ENCODE measurements around the gene ECE2.

Gene ECE2

DNA sequence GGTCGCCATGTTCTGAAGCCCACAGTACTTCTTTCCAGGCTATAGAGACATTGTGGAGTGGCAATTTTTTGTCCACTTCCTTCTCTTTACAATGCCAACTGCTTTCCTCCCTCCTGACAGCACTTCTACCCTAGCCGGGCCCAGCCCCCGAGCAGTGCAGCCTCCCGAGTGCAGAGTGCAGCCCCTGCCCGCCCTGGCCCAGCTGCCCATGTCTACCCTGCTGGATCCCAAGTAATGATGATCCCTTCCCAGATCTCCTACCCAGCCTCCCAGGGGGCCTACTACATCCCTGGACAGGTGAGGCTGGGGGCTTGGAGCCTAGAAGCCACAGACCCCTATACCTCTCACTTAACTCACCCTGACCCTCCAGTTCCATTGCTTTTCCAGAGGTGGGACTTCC lies 41.4 kb downstream of the ECE2 start:
- H3K36me3 ChIP-seq (ENCODE audit: insufficient read depth, low read length), result peaks cover 59% of the 10 kb centered on the region
- no peaks in the 10 kb centered on the region for H3K27me3 ChIP-seq (ENCODE audit: insufficient read depth, low read length)
- H3K4me1 ChIP-seq (ENCODE audit: insufficient read depth, low read length), result peaks cover 8% of the 10 kb centered on the region; the same call in 1 of the 2 replicates
- no peaks in the 10 kb centered on the region for H3K9me3 ChIP-seq (ENCODE audit: insufficient read depth, low read depth, low read length)
- no peak overlapping the region for H3K27ac ChIP-seq (ENCODE audit: low read depth, low read length)
- 93% methylated on average over 5 of the region's 5 CpGs for WGBS
- peak overlapping the region; percentile 36; the same call in 1 of the 2 replicates for H3K9ac ChIP-seq (ENCODE audit: low read depth, low read length)
- peak overlapping the region; percentile 67; the same call in 1 of the 2 replicates for H3K4me3 ChIP-seq (ENCODE audit: low read length)

DNA sequence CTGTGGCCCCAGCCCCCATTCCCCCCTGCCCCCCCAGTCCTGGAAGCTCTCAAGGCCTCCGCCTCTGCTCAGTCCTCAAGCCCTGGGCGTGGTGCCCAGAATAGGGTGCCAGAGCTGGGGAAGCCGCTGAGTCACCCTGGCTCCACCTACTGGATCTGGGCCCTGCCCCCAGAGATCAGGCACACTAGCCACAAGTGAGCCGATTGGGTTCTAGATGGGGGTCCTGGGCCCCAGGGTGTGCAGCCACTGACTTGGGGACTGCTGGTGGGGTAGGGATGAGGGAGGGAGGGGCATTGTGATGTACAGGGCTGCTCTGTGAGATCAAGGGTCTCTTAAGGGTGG lies 44.3 kb downstream of the ECE2 start:
- Histone ChIP-seq H3K9me3 (ENCODE audit: insufficient read depth, low read depth, low read length) (no peaks in the 10 kb centered on the region), H3K4me1 (ENCODE audit: insufficient read depth, low read length) (peaks cover 8% of the 10 kb centered on the region; the same call in 1 of the 2 replicates), H3K9ac (ENCODE audit: low read depth, low read length) (no peak overlapping the region), H3K27ac (ENCODE audit: low read depth, low read length) (no peak overlapping the region), H3K36me3 (ENCODE audit: insufficient read depth, low read length) (peaks cover 87% of the 10 kb centered on the region), H3K4me3 (ENCODE audit: low read length) (no peak overlapping the region), H3K27me3 (ENCODE audit: insufficient read depth, low read length) (no peaks in the 10 kb centered on the region)
- 93% methylated on average over 4 of the region's 4 CpGs for whole genome bisulfite sequencing

DNA sequence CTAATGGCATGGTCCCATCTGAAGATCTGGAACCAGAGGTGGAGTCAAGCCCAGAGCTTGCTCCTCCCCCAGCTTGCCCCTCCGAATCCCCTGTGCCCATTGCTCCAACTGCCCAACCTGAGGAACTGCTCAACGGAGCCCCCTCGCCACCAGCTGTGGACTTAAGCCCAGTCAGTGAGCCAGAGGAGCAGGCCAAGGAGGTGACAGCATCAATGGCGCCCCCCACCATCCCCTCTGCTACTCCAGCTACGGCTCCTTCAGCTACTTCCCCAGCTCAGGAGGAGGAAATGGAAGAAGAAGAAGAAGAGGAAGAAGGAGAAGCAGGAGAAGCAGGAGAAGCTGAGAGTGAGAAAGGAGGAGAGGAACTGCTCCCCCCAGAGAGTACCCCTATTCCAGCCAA lies 45.8 kb downstream of the ECE2 start:
- Histone ChIP-seq H3K9ac (ENCODE audit: low read depth, low read length) (no peak overlapping the region), H3K4me1 (ENCODE audit: insufficient read depth, low read length) (peaks cover 3% of the 10 kb centered on the region; the same call in 1 of the 2 replicates), H3K27ac (ENCODE audit: low read depth, low read length) (no peak overlapping the region), H3K27me3 (ENCODE audit: insufficient read depth, low read length) (no peaks in the 10 kb centered on the region), H3K4me3 (ENCODE audit: low read length) (no peak overlapping the region), H3K9me3 (ENCODE audit: insufficient read depth, low read depth, low read length) (no peaks in the 10 kb centered on the region), H3K36me3 (ENCODE audit: insufficient read depth, low read length) (peaks cover 97% of the 10 kb centered on the region)
- 93% methylated on average over 3 of the region's 5 CpGs for WGBS

DNA sequence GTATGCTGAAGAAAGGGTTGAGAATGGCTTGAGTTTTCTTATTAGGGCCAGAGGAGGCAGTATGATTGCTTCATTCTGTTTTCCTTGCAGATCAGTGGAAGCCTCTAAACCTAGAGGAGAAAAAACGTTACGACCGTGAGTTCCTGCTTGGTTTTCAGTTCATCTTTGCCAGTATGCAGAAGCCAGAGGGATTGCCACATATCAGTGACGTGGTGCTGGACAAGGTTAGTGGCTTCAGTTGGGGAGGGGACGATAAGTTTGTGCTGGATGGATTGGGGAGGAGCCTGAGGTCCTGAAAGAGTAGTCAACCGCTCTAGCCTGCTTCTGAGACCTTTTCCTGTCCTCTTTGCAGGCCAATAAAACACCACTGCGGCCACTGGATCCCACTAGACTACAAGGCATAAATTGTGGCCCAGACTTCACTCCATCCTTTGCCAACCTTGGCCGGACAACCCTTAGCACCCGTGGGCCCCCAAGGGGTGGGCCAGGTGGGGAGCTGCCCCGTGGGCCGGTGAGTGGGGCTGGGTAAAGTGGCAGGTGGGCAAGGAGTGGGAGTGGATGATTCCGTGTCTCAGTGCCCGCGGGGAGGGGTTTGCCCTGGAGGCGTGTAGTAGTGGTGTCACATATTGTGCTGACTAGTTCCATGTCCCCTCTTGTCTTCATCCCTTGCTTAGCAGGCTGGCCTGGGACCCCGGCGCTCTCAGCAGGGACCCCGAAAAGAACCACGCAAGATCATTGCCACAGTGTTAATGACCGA lies 47.1 kb downstream of the ECE2 start:
- H3K36me3 ChIP-seq (ENCODE audit: insufficient read depth, low read length), result peaks cover 97% of the 10 kb centered on the region
- no peaks in the 10 kb centered on the region for H3K9me3 ChIP-seq (ENCODE audit: insufficient read depth, low read depth, low read length)
- no peaks in the 10 kb centered on the region for H3K4me1 ChIP-seq (ENCODE audit: insufficient read depth, low read length)
- no peaks in the 10 kb centered on the region for H3K27me3 ChIP-seq (ENCODE audit: insufficient read depth, low read length)
- 96% methylated on average over 20 of the region's 20 CpGs for WGBS
- H3K9ac ChIP-seq (ENCODE audit: low read depth, low read length), result no peak overlapping the region
- H3K4me3 ChIP-seq (ENCODE audit: low read length), result no peak overlapping the region
- no peak overlapping the region for H3K27ac ChIP-seq (ENCODE audit: low read depth, low read length)

DNA sequence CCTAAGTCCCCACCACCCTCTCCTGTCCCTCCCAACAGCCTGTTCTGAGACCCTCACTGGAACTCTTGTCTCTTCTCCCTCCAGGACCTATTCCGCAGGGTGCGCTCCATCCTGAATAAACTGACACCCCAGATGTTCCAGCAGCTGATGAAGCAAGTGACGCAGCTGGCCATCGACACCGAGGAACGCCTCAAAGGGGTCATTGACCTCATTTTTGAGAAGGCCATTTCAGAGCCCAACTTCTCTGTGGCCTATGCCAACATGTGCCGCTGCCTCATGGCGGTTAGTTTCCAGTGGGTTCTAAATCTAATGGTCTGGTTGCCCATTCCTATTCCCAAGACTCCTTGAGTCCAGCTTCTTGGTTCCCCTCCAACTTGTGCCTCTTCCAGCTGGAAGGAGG lies 47.9 kb downstream of the ECE2 start:
- WGBS, result 96% methylated on average over 8 of the region's 8 CpGs
- H3K9me3 ChIP-seq (ENCODE audit: insufficient read depth, low read depth, low read length), result no peaks in the 10 kb centered on the region
- H3K4me3 ChIP-seq (ENCODE audit: low read length), result no peak overlapping the region
- H3K9ac ChIP-seq (ENCODE audit: low read depth, low read length), result no peak overlapping the region
- no peaks in the 10 kb centered on the region for H3K27me3 ChIP-seq (ENCODE audit: insufficient read depth, low read length)
- H3K4me1 ChIP-seq (ENCODE audit: insufficient read depth, low read length), result no peaks in the 10 kb centered on the region
- no peak overlapping the region for H3K27ac ChIP-seq (ENCODE audit: low read depth, low read length)
- peaks cover 99% of the 10 kb centered on the region for H3K36me3 ChIP-seq (ENCODE audit: insufficient read depth, low read length)

DNA sequence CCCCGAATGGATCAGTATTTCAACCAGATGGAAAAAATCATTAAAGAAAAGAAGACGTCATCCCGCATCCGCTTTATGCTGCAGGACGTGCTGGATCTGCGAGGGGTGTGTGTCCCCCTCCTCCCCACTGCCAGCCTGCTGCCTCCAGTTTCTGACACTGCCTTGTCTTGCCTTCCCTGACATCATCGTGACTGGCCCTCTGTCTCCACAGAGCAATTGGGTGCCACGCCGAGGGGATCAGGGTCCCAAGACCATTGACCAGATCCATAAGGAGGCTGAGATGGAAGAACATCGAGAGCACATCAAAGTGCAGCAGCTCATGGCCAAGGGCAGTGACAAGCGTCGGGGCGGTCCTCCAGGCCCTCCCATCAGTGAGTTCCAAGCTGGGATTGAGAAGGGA lies 49.4 kb downstream of the ECE2 start:
- Histone ChIP-seq H3K4me1 (ENCODE audit: insufficient read depth, low read length) (no peaks in the 10 kb centered on the region), H3K27ac (ENCODE audit: low read depth, low read length) (no peak overlapping the region), H3K27me3 (ENCODE audit: insufficient read depth, low read length) (no peaks in the 10 kb centered on the region), H3K36me3 (ENCODE audit: insufficient read depth, low read length) (peaks cover 100% of the 10 kb centered on the region), H3K4me3 (ENCODE audit: low read length) (no peak overlapping the region), H3K9ac (ENCODE audit: low read depth, low read length) (no peak overlapping the region), H3K9me3 (ENCODE audit: insufficient read depth, low read depth, low read length) (no peaks in the 10 kb centered on the region)
- WGBS, result 94% methylated on average over 13 of the region's 13 CpGs

DNA sequence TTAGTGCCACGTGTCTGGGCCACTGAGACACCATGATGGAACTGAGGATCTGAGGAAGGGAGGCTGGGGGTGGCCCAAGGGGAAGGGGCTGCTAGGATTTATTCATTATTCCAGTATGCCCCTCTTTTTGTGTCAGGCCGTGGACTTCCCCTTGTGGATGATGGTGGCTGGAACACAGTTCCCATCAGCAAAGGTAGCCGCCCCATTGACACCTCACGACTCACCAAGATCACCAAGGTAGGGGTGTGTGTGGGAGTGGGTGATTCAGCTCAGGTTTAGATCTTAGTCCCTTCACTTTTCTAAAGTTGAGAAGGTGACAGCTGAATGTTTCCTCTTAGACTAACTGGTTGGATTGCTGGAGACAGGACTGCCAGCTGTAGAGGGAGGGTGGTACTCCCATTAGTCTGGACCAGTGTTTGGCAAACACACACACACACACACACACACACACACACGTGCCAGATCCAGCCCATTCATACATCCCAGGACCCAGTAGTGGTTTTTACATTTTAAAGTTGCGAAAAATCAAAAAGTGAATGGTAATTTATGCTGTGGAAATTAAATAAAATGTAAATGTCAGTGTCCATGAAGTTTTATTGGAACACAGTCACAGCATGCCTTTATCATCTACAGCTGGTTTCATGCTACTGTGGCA lies 50.0 kb downstream of the ECE2 start:
- H3K36me3 ChIP-seq (ENCODE audit: insufficient read depth, low read length), result peaks cover 98% of the 10 kb centered on the region
- H3K4me3 ChIP-seq (ENCODE audit: low read length), result no peak overlapping the region
- H3K27ac ChIP-seq (ENCODE audit: low read depth, low read length), result no peak overlapping the region
- H3K4me1 ChIP-seq (ENCODE audit: insufficient read depth, low read length), result no peaks in the 10 kb centered on the region
- no peaks in the 10 kb centered on the region for H3K9me3 ChIP-seq (ENCODE audit: insufficient read depth, low read depth, low read length)
- WGBS, result 99% methylated on average over 5 of the region's 6 CpGs
- no peak overlapping the region for H3K9ac ChIP-seq (ENCODE audit: low read depth, low read length)
- no peaks in the 10 kb centered on the region for H3K27me3 ChIP-seq (ENCODE audit: insufficient read depth, low read length)

DNA sequence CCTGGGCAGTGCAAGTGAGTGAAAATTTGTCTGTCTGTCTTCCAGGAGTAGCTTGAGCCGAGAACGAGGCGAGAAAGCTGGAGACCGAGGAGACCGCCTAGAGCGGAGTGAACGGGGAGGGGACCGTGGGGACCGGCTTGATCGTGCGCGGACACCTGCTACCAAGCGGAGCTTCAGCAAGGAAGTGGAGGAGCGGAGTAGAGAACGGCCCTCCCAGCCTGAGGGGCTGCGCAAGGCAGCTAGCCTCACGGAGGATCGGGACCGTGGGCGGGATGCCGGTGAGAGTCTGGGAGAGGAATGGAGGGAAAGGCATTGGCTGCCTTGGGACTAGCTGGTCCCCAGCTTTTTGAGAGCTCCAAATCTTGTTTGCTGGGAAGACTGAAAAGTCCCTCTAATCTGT lies 51.3 kb downstream of the ECE2 start:
- H3K9me3 ChIP-seq (ENCODE audit: insufficient read depth, low read depth, low read length), result no peaks in the 10 kb centered on the region
- peaks cover 98% of the 10 kb centered on the region for H3K36me3 ChIP-seq (ENCODE audit: insufficient read depth, low read length)
- H3K27me3 ChIP-seq (ENCODE audit: insufficient read depth, low read length), result no peaks in the 10 kb centered on the region
- H3K27ac ChIP-seq (ENCODE audit: low read depth, low read length), result no peak overlapping the region
- WGBS, result 97% methylated on average over 21 of the region's 21 CpGs
- H3K4me1 ChIP-seq (ENCODE audit: insufficient read depth, low read length), result no peaks in the 10 kb centered on the region
- no peak overlapping the region for H3K4me3 ChIP-seq (ENCODE audit: low read length)
- H3K9ac ChIP-seq (ENCODE audit: low read depth, low read length), result no peak overlapping the region

DNA sequence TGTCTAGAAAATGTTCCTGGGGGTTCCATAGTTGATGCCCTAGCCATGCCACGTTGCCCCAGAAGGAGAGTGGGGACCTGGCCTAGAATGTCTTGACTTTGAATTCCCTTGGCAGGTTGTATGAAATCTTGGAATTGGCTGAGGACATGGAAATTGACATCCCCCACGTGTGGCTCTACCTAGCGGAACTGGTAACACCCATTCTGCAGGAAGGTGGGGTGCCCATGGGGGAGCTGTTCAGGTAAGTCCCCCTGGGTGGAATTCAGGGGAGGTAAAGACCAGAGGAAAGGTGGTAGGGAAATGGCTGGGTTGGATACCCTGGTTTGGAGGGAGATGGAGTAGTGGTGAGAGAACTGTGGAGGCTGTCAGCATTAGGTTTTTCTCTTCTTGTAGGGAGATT lies 52.7 kb downstream of the ECE2 start:
- H3K9ac ChIP-seq (ENCODE audit: low read depth, low read length), result no peak overlapping the region
- no peak overlapping the region for H3K27ac ChIP-seq (ENCODE audit: low read depth, low read length)
- no peaks in the 10 kb centered on the region for H3K4me1 ChIP-seq (ENCODE audit: insufficient read depth, low read length)
- H3K4me3 ChIP-seq (ENCODE audit: low read length), result no peak overlapping the region
- no peaks in the 10 kb centered on the region for H3K9me3 ChIP-seq (ENCODE audit: insufficient read depth, low read depth, low read length)
- WGBS, result 64% methylated on average over 3 of the region's 3 CpGs
- peaks cover 98% of the 10 kb centered on the region for H3K36me3 ChIP-seq (ENCODE audit: insufficient read depth, low read length)
- no peaks in the 10 kb centered on the region for H3K27me3 ChIP-seq (ENCODE audit: insufficient read depth, low read length)

DNA sequence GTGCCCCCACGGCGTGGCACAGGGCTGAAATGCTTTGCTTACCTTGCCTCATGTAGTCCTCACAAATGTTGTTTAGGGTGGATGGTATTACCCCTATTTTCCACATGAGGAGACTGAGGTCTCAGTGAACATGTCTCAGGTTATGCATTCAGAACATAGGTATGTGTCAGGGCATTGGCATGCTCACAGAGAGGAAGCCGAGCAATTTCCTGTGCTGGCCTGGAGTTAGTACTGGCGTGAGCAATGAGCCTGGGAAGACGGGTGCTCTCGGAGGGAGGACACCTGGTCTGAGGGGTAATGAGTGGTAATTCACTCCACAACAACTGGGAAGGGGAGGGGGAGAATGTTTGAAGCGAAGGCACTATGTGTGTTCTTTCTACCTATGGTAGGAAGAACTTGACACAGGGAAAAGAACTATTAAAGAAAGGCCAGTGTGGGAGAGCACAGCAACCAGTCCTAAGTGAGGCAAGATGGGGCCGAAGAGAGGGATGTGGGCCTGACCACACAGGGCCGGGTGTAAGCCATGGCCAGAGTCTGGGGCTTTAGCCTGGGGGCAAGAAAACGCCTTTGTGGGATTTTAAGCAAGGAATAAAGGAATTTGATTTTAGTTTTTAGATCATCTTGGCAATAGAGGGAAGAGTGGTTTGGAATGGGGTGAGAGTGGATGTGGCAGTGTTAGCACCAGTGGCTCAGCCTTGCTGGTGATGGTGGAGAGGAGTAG lies 56.7 kb downstream of the ECE2 start:
- Histone ChIP-seq H3K4me3 (ENCODE audit: low read length) (no peak overlapping the region), H3K4me1 (ENCODE audit: insufficient read depth, low read length) (0 out of 2 replicates have a peak, but pooled peaks cover 2% of the 10 kb centered on the region)
- WGBS, result 93% methylated on average over 10 of the region's 10 CpGs

DNA sequence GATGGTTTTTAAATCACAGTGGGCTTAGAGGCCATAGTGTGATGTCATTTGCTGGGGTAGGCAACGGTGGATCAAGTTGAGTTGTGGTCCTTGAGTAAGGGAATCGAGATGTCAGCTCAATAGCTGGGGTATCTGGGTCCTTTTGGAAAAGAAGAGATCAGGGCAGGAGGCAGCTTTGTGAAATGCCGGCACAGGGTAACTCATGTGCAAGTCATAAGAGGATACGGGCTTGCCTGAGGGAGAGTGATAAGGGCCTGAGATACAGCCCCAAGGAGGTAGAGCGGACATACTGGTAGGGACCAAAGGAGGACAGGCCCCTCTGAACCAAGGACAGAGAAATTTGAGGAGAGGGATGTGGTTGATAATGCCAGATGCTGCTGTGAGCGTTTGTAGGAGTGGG lies 57.4 kb downstream of the ECE2 start:
- 92% methylated on average over 6 of the region's 6 CpGs for WGBS
- H3K4me3 ChIP-seq (ENCODE audit: low read length), result no peak overlapping the region
- peaks cover 67% of the 10 kb centered on the region for H3K36me3 ChIP-seq (ENCODE audit: insufficient read depth, low read length)
- H3K27me3 ChIP-seq (ENCODE audit: insufficient read depth, low read length), result no peaks in the 10 kb centered on the region
- 0 out of 2 replicates have a peak, but pooled peaks cover 8% of the 10 kb centered on the region for H3K4me1 ChIP-seq (ENCODE audit: insufficient read depth, low read length)
- H3K9me3 ChIP-seq (ENCODE audit: insufficient read depth, low read depth, low read length), result no peaks in the 10 kb centered on the region
- H3K27ac ChIP-seq (ENCODE audit: low read depth, low read length), result no peak overlapping the region
- H3K9ac ChIP-seq (ENCODE audit: low read depth, low read length), result no peak overlapping the region

More for the DNA sequence above, 56.7 kb downstream of the ECE2 start:
- Histone ChIP-seq H3K27ac (ENCODE audit: low read depth, low read length) (no peak overlapping the region), H3K9me3 (ENCODE audit: insufficient read depth, low read depth, low read length) (no peaks in the 10 kb centered on the region), H3K27me3 (ENCODE audit: insufficient read depth, low read length) (no peaks in the 10 kb centered on the region), H3K36me3 (ENCODE audit: insufficient read depth, low read length) (peaks cover 74% of the 10 kb centered on the region), H3K9ac (ENCODE audit: low read depth, low read length) (no peak overlapping the region)

Data from HUES64 (cell line).